ENCODE data around the gene CACTIN.
"Not testable (repeated sequence)": the region's sequence is repeated elsewhere in the genome, so short reads cannot be mapped to it uniquely, and the experiment has no call there.

Gene CACTIN

DNA sequence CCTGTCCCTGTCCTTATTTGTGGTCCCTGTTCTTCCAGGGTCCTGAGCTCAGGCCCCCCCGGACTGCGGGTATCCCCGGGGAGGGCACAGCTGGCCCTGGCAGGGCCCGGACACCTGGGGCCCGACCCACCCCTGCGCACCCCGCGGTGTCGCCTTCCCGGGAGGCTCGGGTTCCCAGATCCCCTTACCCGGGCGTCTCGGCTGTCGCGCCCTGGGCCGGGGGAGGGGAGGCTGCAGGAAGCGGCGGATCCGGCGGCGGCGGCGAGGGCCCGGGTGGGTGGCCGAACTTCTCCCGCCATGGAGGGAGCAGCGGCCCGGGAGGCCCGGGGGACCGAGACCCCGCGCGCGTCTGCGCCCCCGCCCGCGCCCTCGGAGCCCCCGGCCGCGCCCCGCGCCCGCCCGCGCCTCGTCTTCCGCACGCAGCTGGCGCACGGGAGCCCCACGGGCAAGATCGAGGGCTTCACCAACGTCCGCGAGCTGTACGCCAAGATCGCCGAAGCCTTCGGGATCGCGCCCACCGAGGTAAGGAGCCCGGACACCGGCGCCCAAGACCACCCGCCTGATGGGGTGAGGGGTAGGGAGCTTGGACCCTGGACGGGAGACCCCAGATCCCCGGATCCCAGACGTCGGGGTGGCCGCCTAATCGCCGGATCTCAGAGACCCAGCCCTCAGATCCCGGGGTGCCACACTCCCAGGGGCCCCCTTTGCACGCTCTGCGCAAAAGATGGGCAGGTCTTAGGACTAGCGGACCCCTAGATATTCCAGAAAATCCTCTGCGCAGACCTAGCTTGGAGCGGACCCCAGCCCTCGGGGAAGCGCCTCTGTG lies 41.1 kb downstream of the CACTIN start, which contains the start of gene GIPC3:
GIPC3 (plus strand) TSS at position 178 of the 826 bp plus-strand sequence; CDS start at position 298, 120 bp downstream.
- no peak for DNase-seq

DNA sequence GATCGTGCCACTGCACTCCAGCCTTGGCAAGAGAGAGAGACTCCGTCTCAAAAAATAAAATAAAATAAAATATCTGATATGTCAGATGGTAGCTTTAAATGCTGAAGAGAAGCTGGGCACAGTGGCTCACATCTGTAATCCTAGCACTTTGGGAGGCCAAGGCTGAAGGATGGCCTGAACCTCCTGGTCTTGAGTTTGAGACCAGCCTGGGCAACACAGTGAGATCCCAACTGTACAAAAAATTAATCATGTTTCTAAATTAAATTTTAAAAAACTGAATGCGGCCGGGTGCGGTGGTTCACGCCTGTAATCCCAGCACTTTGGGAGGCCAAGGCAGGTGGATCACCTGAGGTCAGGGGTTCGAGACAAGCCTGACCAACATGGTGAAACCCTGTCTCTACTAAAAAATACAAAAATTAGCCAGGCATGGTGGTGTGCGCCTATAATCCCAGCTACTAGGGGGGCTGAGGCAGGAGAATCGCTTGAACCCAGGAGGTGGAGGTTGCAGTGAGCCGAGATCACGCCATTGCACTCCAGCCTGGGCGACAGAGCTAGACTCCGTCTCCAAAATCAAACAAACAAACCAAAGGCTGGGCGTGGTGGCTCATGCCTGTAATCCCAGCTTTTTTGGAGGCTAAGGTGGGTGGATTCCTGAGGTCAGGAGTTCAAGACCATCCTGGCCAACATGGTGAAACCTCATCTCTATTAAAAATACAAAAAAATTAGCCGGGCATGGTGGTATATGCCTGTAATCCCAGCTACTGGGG lies 42.4 kb downstream of the CACTIN start:
- not testable (repeated sequence) for DNase-seq

DNA sequence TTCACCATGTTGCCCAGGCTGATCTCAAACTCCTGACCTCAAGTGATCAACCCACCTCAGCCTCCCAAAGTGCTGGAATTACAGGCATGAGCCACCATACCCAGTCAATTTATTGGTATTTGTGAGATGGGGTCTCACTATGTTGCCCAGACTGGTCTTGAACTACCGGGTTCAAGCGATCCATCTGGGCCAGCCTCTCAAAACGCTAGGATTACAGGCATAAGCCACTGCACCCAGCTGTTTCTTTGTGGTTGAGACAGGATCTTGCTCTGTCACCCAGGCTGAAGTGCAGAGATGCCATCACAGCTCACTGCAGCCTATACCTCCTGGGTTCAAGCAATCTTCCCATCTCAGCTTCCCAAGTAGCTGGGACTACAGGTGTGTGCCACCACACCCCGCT lies 44.8 kb downstream of the CACTIN start:
- not testable (repeated sequence) for DNase-seq

DNA sequence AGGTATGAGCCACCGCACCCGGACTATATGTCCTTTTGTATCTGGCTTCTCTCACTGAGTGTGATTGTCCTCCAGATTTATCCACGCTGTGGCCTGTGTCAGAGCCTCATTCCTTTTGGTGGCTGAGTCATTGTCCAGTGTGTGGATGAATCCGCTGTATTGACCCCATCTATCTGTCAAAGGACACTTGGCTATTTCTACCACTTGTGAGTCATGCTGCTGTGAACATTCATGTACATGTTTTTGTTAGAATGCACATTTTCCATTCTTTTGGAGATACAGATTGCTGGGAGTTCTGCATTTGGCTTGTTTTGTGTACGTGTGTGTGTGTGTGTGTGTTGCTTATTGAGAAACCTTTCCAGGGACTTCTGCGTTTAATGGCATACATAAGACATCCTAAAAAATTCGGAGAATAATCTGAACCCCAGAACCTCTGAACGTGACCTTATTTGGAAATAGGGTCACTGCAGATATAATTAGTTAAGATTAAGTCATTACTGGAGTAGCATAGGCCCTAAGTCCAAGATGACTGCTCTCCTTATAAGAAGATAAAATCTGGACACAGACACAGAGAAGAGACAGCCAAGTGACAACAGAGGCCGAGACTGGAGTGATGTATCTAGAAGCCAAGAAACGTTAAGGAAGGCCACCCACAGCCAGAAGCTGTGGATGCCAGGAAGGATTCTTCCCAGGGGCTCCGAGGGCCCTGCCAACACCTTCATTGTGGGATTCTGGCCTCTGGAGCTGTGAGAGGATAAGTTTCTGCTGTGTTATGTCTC lies 46.2 kb downstream of the CACTIN start:
- DNase-seq: no peak

DNA sequence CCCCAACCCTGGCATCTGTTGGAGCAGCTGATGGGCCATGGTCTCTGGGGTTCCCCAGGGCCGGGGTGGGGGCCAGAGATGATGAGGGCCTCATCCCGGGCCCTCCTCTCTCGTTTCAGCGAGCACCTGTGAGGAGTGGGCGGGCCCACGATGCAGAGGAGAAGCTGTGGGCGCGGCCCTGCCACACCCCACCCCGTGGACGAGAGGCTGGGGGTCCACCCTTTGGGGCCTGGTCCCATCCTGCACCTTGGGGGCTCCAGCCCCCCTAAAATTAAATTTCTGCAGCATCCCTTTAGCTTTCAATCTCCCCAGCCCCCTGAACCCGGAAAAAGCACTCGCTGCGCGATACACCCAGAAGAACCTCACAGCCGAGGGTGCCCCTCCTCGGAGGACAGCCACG lies 48.2 kb downstream of the CACTIN start:
- DNase-seq: no peak

DNA sequence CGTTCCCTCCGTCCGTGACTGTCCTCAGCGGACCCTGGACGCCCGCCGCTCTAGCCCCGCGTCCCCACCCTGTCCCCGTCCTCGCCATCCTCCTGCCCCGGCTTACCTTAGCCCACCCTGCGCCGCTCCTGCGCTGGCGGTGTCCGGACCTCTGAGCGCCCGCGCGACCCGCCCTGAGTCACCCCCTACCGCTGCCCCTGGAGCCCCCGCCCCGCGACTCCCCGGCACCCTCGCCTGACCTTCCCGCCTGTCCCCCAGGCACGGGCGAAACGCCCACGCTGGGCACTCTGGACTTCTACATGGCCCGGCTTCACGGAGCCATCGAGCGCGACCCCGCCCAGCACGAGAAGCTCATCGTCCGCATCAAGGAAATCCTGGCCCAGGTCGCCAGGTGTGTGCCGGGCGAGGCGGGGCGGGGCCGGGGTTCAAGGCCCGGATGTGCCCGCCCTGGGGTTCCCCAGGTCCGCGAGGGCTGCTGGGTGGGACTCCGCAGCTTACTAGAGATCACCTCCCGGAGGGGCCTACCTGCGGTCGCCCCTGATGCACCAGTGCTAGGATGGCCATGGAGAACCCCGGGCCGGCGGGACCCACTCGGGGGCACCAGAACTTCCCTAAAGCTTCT lies 48.8 kb downstream of the CACTIN start:
- no peak for DNase-seq

DNA sequence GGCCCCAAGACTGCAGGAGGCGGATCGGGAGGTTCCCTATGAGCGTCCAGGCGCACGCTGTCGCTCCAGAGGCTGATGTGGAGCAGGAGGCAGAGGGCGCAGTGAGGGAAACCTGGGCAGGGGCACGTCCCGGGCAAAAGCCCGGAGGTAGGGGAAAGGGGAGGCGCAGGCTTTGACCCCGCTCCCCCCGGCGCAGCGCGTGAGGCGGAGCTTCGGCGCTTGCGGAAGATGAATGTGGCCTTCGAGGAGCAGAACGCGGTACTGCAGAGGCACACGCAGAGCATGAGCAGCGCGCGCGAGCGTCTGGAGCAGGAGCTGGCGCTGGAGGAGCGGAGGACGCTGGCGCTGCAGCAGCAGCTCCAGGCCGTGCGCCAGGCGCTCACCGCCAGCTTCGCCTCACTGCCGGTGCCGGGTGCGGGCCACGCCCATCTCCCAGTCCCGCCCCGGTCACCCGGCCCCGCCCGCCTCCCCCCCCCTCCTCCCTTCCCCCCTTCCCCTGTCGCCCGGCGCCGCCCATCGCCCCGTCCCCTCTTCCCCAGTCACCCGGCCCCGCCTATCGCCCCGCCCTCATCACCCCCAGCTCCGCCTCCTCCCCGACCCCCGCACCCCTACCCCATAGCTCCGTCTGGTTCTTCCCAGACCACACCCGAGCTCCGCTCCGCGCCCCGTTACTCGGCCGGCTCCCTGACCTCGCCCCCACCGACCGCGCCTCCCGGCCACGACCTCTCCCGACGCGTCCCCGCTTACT lies 49.7 kb downstream of the CACTIN start:
- no peak for DNase-seq

DNA sequence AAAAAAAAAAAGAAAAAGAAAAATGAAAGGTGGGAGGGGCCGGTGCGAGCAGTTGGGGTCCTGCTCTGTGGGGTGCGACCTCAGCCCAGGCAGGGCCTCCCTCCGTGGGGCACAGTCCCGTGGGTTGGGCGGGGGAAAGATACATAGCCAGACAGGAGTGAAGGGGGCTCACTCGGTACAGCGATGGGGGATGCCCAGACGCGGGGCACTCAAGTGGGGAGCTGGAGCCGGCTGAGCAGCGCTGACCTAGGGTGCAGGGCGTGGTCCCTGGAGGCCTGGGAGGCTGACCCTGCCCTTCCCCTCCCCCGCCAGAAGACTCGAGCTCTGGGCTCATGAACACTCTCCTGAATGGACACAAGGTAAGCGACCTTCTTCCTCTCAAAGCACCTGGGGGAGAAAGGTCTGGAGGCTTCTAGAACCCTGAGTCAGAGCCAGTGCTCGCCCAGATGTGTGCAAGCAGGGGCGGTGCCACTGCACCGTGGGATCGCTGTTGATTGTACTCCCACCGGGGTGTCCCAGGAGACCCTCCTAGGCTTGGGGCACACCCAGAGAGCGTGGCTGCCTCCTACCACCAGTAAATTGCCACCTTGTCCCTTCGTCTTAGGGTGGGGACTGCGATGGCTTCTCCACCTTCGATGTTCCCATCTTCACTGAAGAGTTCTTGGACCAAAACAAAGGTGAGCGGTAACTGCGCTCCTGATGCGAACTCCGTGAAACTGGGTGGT lies 50.5 kb downstream of the CACTIN start:
- DNase-seq: no peak

DNA sequence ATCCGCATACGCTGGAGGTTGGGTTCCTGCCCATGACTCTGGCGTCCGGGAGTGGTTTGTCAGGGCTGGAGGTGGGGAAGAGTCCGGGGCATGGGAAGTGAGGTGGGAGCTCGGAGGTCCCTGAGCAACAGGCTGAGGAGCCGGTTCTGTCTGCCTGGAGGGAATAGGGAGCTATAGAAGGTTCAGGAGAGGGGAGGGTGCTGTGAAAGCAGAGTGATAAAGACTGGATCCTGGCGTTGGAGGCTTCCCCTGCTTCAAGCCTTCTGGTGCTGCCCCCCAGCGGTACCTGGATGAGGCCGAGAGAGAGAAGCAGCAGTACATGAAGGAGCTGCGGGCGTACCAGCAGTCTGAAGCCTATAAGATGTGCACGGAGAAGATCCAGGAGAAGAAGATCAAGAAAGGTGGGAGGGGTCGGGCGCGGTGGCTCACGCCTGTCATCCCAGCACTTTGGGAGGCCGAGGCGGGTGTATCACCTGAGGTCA lies 51.3 kb downstream of the CACTIN start:
- no peak for DNase-seq

DNA sequence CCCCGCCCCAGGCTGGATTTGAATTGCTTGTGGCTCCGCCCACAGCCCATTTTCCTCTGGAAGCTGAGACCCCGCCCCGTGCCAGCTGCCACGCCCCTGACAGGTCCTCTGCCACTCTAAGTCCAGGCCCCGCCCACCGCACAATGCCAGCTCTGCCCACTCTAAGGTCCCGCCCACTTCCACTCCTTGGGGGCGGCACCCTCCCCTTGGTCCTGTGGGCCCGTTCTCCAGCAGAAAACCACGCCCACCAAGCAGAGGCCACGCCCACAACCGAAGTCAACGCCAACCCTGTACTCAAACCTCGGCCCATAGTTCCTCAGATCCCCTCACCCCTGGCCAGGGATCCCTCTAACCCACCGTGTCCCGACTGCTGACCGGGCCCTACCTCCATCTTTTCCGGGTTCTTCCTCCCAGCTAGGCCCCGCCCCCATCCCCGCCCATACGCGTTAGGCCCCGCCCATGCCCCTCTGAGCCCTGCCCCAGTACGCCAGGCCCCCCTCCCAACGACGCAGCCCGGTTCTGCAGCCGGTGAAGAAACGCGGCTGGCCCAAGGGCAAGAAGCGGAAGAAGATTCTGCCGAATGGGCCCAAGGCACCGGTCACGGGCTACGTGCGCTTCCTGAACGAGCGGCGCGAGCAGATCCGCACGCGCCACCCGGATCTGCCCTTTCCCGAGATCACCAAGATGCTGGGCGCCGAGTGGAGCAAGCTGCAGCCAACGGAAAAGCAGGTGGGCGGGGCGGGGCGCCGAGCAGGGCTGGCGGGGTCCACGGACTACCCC lies 52.5 kb downstream of the CACTIN start:
- peak; percentile 95 for DNase-seq

DNA sequence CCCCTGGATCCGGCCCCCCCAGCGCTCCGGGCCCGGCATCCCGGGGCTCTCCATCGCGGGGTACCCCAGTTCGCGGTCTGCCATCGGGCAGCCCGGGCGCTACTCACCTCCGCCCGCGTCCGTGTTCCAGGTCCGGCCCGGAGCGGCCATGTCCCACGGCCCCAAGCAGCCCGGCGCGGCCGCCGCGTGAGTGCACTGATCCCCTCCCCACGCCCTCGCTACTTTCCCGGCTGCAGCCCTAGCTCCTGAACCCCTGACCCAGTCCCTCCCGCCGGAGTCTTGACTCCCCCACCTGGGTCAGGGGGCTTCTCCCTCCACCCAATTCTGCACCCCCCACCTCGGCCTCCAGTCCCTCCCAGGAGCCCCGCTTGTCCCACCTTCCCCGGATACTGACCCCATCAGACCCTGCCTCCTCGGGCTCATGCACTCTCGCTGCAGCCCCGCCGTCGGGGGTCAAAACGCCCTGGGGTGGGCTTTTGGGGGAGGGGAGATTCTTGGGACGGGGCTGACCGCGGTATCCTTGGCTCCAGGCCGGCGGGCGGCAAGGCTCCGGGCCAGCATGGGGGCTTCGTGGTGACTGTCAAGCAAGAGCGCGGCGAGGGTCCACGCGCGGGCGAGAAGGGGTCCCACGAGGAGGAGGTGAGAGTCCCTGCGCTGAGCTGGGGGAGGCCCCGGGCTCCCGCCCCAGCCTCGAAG lies 53.3 kb downstream of the CACTIN start:
- peak; percentile 42 for DNase-seq

DNA sequence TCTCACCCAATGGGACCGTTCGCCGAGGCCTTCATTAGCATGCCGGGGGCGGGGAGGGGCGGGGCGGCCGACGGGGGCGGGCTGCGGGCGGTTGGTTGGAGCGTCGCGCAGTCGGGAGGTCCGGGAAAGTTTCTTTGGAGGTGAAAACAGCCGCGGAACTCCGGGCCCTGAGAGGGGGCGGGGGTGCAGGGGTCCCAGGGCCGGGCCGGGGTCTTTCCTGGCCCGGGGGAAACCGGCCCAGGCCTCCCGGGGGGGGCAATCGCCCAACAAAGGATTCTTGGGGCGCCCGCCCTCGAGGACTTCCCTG lies 53.8 kb downstream of the CACTIN start, which contains the start of gene HMG20B:
HMG20B (plus strand) TSS at position 90 of the 307 bp plus-strand sequence. CDS start 366 bp downstream, outside the sequence.
- DNase-seq: no peak

DNA sequence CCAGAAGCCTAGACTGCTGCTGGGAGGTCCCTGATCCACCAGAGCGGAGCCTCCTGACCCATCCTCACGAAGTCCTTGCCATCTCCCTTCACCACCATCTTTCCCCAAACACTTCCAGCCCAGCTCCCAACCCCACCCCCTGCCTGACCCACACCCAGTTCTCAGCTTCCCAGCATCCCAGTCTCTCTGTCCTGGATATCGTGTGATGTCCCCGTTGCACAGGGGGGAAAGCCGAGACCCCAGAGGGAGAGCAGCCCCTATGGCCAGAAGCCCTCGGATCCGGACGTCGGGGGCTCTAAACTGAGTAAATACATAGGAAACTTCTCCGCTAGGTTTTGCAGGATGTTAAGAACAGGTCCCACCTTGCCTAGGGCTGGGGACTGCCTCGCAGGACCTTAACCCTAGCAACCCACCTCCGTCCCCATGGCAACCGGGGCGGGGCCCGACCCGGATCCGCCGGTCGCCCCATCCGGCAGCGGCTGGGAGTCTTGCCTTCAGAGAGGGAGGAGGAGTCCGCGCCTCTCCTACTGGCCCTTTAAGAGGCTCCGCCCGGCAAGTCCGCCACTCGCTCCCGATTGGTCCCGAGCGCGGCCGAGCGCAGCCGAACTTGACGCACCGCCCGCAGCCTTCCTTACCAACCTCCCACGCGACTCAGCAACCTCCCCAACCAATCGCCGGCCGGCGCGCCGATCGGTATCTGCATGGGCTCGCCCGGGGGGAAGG lies 54.3 kb downstream of the CACTIN start:
- DNase-seq: peak; percentile 100

DNA sequence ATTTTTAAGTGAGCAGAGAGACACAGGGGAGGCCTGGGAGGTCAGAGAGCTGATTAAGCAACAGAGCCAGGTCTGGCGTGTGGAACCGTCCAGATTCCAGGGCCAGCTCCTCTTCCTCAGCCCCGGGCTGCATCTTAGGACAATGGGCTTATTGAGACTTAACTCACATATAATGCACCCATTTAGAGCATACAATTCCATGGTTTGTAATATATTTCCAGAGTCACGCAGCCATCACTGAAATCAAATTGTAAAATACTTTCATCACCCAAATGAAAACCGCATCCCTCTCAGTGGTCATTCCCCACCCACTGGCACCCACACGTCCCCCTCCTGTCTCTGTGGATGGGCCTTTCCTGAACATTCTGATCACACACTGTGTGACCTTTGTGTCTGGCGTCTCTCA lies 56.0 kb downstream of the CACTIN start:
- DNase-seq: no peak

DNA sequence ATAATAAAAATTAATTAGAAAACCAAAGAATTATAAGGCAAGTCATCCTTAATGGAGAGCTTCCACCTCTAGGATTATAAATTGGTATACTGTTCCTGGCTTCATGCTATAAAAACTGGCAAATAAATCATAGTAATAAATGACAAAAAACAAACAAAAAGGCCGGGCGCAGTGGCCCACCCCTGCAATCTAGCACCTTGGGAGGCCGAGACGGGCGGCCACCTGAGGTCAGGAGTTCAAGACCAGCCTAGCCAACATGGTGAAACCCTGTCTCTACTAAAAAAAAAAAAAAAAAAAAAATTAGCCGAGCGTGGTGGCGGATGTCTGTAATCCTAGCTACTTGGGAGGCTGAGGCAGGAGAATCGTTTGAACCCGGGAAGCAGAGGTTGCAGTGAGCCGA lies 56.5 kb downstream of the CACTIN start:
- DNase-seq: not testable (repeated sequence)

DNA sequence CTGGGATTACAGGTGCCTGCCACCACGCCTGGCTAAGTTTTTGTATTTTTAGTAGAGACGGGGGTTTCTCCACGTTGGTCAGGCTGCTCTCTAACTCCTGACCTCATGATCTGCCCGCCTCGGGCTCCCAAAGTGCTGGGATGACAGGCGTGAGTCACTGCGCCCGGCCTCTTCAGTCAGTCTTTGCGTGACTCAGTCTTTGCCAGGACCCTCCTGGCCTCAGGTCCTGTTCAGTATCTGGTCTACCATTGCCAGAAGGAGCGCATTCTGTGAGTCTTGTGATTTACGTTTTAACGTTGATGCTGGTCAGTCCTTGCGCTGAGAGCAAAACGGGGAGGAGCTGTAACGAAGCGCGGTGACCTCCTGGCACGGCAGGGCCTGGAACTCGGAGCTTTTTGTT lies 61.5 kb downstream of the CACTIN start:
- DNase-seq: no peak

DNA sequence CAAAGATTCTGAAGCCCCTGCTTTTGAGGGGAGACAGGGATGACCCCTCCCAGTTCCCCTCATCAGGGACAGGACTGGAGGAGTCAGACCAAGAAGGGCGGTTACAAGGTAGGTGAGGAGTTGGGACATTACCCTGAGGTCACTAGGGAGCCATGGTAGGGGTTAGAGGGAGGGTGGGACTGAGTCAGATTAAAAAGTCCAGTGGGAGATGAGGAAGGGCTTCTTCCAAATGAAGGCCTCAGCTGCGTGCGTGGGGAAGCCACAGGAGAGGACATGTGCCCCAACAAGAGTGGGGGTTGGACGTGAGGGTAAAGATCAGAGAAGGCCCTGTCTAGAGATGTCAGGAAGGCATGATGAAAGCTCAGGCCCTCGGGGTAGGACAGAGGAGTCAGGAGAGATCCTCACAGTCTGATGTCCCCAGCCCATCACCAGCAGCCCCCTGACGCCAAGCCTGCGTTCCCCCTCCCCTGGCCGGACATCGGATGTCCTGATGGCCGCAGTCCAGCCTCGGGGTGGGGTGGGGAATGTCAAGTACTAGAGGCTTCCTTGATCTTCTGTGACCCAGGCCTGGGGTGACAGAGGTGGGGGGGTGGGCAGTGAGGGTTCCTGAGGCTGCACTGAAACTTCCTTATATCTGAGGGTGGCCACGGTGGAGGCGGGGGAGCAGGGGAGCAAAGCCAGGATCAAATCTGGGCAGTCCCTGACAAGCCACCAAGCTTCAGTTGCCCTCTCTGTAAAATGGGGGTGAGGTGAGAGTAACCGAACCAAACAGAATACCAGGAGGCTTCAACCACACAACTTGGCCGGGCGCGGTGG lies 62.7 kb downstream of the CACTIN start:
- DNase-seq: no peak
